Bronchus fibroblast of lung (primary cell): Measurements from ENCODE around the gene OR51A4. TPM values are rescaled to one million over a fixed set of nuclear protein-coding genes. Genes with fewer than 3 reads are reported as not detected.

Source experiments
- total RNA-seq: library from RNA; depleted of rRNA; stranded (reverse); fragments of >200 nt; gene quantifications from 2 replicates; pipeline ENCODE4 v1.2.3, GENCODE V29; 2015

The OR51A4 gene
- not detected in 2 replicates for total RNA-seq

GRCh38 chr11:4947505-4947904 is at the start of gene OR51A4:
Gene OR51A4, minus strand, starts transcription at chr11:4947605. Its CDS starts 505 bp downstream, at chr11:4947100.

GRCh38 chr11:4994551-4994950 is 47.1 kb upstream of the OR51A4 start, which contains the start of gene OR51L1:
Gene OR51L1, plus strand, starts transcription at chr11:4994851. Its CDS starts 4,132 bp downstream, at chr11:4998983.

GRCh38 chr11:4955613-4956012 is 8.2 kb upstream of the OR51A4 start, which contains the start of gene OR51A2:
Gene OR51A2, minus strand, starts transcription at chr11:4955713. Its CDS starts 0 bp downstream, at chr11:4955713.

GRCh38 chr11:4924239-4924638 is 23.2 kb downstream of the OR51A4 start, which contains the start of gene OR51G1:
Gene OR51G1, minus strand, starts transcription at chr11:4924339. Its CDS starts 0 bp downstream, at chr11:4924339.

GRCh38 chr11:4919250-4919649 is 28.2 kb downstream of the OR51A4 start, which contains the start of gene OR51G2:
Gene OR51G2, minus strand, starts transcription at chr11:4919350. Its CDS starts 3,687 bp downstream, at chr11:4915663.

GRCh38 chr11:4903484-4903883 is 43.9 kb downstream of the OR51A4 start, which contains the start of gene OR51A7:
Gene OR51A7, plus strand, starts transcription at chr11:4903783. Its CDS starts 3,587 bp downstream, at chr11:4907370.

Other genes starting within 250 kb of the OR51A4 start
- gene OR51E2, start 249.8 kb downstream of the OR51A4 start, total RNA-seq, result not detected in 2 replicates
- gene MMP26, start 242.8 kb downstream of the OR51A4 start, total RNA-seq, result not detected in 2 replicates
- gene OR51F1, start 177.7 kb downstream of the OR51A4 start, total RNA-seq, result not detected in 2 replicates
- gene OR52R1, start 143.2 kb downstream of the OR51A4 start, total RNA-seq, result not detected in 2 replicates
- gene OR51F2, start 126.3 kb downstream of the OR51A4 start, total RNA-seq, result not detected in 2 replicates
- gene OR51S1, start 98.4 kb downstream of the OR51A4 start, total RNA-seq, result not detected in 2 replicates
- gene OR51T1, start 65.7 kb downstream of the OR51A4 start, total RNA-seq, result not detected in 2 replicates
- gene OR51A7, start 43.8 kb downstream of the OR51A4 start, total RNA-seq, result not detected in 2 replicates
- gene OR51G2, start 28.3 kb downstream of the OR51A4 start, total RNA-seq, result not detected in 2 replicates
- not detected in 2 replicates for gene OR51G1, start 23.3 kb downstream of the OR51A4 start, total RNA-seq
- not detected in 2 replicates for gene OR51A2, start 8.1 kb upstream of the OR51A4 start, total RNA-seq
- not detected in 2 replicates for gene OR51L1, start 47.2 kb upstream of the OR51A4 start, total RNA-seq
- gene OR52J3, start 98.9 kb upstream of the OR51A4 start, total RNA-seq, result not detected in 2 replicates
- gene OR52E2, start 112.0 kb upstream of the OR51A4 start, total RNA-seq, result not detected in 2 replicates
- gene OR52E1, start 122.0 kb upstream of the OR51A4 start, total RNA-seq, result not detected in 2 replicates
- not detected in 2 replicates for gene OR52A5, start 190.8 kb upstream of the OR51A4 start, total RNA-seq
- gene OR52A1, start 207.2 kb upstream of the OR51A4 start, total RNA-seq, result not detected in 2 replicates